Left cardiac atrium (tissue), 4 donors: ENCODE data around the gene EML5. TPM values are rescaled to one million over a fixed set of nuclear protein-coding genes. Genes with fewer than 3 reads are reported as not detected.

Experiments
- ATAC-seq, 2 donors: fragments of 200-7000 bp; cut with Tn5 transposase; one replicate each; pipeline ENCODE4 v1.9.1; 2020; ENCODE audit warnings: mild to moderate bottlenecking in 2 of 2, moderate library complexity in 2 of 2
- DNase-seq: peaks from one replicate; pipeline ENCODE4 v3.0.0-alpha.2; 2020
- intact Hi-C, 2 donors: fragments of 100-400 bp; cut with DNase I; formaldehyde crosslinking; loops; one replicate each; pipeline versions ENCODE4 v1.14.1 to v1.15.1; 2022 to 2023
- total RNA-seq, 2 donors: library from RNA; stranded (reverse); fragmentation: NEBNext Ultra II Directional; extraction: Animal tissue kit (Norgen Biotek cat#: 25700); gene quantifications; one replicate each; pipeline ENCODE4 v1.2.1, GENCODE V29; 2021
- donor health status: DM: no; HTN: yes; CAD: no.
- donor health status: DM: no; HTN: yes; CAD: no; lungs with severe emphysema.
- donor health status: DM: yes; HTN: yes; CAD: no.
- donor health status: Dilated cardiomyopathy.

The EML5 gene
- total RNA-seq, 2 donors from 2014 or later: 0.56 to 0.84 TPM

DNA sequence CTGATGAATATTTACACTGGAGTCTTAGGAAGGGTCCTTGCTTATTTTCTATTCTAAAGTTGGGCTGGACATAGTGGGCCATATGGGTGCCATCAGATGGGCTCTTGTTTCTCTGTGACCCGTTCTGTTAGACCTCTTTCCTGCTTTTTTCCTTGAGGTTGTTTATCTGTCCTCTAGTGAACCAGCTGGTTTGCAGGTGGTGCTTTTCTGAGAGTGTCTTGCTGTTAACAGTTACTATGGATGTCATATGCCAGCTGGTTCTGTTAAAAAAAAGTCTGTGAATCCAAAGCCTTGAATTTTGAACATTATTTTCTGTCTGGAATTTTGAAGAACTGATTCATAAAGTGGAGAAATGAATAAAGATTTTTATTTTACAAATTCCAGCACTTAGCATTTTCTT, 200.7 kb downstream of the EML5 start:
- ATAC-seq: peak in 1 of 2 donors; percentile 32
- intact Hi-C loops: no loop called here
- no peak for DNase-seq

DNA sequence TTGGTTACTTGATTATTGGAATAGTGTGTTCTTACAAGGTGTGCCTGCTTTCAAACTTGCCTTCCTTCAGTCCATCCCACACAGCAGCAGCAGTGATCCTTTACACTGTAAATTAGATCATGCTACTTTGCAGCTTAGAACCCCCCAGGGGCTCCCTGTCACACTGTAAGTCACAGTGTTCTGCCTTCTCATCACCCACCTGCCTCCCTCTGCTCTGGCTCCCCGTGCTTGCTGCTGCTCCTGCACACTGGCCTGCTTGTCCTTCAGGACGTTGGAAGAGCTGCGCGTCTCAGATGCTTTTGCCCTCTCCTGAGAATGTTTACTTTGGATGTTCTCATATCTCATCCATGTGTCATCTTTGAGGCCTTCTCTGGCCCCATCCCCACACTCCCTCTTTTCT, 202.6 kb downstream of the EML5 start:
- ATAC-seq: peak in 1 of 2 donors; percentile 32
- no peak for DNase-seq
- intact Hi-C loops: no loop called here

DNA sequence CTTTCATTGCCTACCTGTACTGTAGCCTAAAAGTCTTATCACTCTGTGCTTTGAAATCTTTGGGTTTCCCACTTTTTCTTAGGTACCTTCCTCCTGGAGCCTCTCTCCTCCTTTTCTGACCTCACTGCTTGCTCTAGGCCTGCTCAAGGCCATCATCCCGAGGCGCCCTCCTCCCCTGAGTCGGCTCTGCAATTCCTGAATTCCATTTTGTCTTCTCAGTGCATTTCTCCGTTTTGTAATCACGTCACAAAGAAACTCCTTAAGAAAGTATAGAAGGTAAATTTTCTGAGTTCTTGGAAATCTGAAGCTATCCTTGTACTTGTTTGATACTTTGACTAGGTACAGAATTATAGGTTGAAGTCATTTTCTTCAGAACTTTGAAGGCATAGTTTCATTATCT, 204.7 kb downstream of the EML5 start:
- ATAC-seq: no peak
- DNase-seq: no peak
- intact Hi-C loops: no loop called here

DNA sequence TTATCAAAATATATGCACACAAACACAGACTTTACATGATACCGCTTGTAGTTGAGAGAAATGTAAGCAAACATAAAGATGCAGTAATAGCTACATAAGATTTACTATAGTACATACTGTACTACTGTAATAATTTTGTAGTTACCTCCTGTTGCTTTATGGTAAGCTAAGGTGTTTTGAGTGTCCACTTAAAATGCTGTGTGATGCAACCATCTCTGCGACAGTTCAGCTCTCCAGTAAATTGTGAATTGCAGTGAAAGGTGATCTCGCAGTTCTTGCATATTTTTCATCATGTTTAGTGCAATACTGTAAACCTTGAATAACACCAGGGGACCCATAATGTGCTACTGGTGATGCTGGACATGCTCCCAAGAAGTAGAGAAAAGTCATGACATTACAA, 208.3 kb downstream of the EML5 start:
- ATAC-seq: no peak
- no peak for DNase-seq
- intact Hi-C loops: no loop called here

DNA sequence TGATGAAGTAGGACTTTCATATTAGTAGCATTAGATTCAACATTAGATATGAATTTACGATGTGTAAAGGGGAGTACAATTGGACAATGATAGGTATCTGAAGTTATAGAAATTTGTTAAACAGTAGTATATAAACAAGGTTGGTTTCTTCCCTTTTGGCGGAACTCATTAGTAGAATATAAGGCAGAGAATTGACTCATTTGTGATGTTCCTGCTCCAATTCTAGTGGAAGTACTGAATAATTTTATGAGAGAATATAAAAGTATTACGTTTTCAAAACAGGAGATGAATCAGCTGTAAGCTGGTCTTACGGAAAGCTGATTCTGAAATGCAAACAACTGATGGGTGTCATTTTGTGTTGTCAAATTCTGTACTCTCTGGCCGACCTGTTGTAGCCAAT, 216.5 kb downstream of the EML5 start:
- DNase-seq: no peak
- no peak for ATAC-seq
- intact Hi-C loops: no loop called here

DNA sequence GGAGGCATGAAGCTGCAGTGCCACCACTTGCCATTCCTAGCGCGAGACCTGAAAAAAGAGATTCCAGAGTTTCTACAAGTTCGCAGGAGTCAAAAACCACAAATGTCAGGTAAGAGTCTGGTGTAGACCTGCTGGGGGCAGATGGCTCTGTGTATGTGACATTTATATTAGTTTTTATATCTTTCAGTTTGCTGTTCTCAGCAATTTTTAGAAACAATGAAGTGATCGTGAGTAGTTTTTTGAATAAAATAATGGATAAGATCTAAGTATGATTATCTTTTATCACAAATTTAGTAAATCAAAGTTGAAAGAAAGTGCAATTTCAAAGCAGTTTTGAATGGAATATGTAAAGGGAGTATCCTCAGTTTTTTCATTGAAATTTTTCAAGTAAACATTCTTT, 220.6 kb downstream of the EML5 start:
- intact Hi-C loops: no loop called here
- DNase-seq: no peak
- no peak for ATAC-seq

DNA sequence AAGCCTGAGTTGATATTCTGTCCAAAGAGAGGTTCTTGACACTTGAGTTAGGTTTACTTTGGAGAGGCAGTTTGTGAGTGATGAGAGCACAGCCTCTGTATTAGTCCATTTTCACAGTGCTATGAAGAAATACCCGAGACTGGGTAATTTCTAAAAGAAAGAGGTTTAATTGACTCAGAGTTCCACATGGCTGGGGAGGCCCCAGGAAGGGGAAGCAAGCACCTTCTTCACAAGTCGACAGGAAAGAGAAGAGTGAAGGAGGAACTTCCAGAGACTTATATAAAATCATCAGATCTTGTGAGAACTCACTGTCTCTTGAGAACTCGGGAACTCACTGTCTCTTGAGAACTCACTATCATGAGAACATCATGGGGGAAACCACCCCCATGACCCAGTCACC, 224.6 kb downstream of the EML5 start:
- intact Hi-C loops: loop anchor here in 1 of 2 donors (10.0 kb wide), 1 partner anchor 553 kb away; no protein-coding TSS in a partner anchor
- ATAC-seq (no peak), DNase-seq (no peak)

DNA sequence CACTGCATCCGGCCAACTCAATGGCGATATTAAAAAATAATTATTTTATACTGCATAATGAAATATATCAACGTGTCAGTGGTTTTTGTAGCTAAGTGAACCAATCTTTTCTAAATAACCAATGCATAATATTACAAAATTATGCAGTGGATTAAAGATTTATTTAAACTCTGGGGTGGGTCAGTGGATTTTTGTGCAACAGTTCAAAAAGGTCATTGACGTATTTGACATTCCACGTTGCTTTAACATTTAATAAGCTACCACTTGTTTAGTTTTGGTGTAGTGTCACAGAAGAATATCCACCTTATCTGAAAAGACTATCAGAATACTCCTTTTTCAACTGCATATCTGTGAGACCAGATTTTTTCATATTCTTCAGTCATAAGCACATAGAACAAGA, 227.3 kb downstream of the EML5 start:
- intact Hi-C loops: loop anchor here in 1 of 2 donors (10.0 kb wide), 1 partner anchor 551 kb away; no protein-coding TSS in a partner anchor
- ATAC-seq (no peak), DNase-seq (no peak)

DNA sequence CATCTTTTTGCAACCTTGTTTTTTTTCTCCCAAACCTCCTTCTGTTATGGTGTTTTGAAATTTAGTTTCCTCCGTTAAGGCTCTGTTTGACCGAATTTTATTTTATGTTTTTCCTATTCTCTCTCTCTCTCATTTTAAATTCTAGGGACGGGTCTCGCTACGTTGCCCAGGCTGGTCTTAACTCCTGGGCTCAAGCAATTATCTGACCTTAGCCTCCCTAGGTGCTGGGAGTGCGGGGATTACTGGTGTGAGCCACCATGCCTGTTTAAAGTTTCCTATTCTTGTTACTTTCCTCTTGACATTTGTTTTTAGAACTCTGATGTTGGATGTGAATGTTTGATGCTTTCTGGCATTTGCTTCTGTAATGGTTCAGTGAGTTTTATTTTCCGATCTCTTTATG, 228.9 kb downstream of the EML5 start:
- ATAC-seq: no peak
- intact Hi-C loops: loop anchor here in 1 of 2 donors (5.0 to 10.0 kb wide), 3 partner anchors 177 to 549 kb away; partner anchors contain the start of gene SPATA7
- no peak for DNase-seq

DNA sequence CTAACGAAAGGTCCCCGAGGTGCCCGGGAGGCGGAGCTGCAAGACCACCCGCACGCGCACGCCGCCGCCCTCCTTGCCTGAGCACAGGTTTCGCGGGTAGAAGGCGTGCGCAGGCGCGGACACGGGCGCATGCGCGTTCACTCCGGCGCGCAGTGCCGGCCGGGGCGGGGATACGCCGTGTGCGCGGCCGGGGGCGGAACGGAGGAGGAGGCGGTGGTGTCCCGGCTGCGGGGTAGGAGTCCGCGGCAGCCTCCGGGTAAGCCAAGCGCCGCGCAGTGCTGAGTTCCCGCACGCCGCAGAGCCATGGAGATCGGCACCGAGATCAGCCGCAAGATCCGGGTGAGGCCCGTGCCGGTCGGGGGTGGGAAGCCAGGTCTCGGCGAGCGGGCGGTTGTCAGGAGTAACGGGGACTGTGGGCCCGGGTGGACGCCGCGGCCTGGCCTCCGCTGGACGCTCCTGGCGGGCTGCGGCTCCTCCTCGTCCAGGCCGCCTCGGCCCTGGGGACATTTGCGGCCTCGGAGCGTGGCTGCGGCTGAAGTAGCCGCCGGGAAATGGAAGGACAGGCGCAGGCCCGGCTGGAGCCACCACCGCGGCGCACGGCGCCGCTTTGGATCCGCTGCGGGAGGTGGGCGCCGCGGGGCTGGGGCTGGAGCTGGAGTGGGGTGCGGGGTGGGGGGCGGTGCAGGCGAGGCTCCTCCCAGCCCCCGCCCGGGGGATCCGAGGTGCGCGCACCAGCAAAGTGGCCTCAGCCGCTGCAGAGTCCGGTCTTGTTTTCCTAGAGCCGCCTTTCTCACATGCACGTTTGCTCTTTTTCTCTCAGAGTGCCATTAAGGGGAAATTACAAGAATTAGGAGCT, 229.7 kb downstream of the EML5 start, which contains the start of gene ZC3H14:
ZC3H14 (plus strand) TSS at position 207 of the 856 bp plus-strand sequence; CDS start at position 304, 97 bp downstream.
- intact Hi-C loops: loop anchor here in 1 of 2 donors (5.0 to 10.0 kb wide), 3 partner anchors 176 to 548 kb away; partner anchors contain the start of gene SPATA7
- ATAC-seq (peak; percentile 98 to 99), DNase-seq (peak; percentile 88)

DNA sequence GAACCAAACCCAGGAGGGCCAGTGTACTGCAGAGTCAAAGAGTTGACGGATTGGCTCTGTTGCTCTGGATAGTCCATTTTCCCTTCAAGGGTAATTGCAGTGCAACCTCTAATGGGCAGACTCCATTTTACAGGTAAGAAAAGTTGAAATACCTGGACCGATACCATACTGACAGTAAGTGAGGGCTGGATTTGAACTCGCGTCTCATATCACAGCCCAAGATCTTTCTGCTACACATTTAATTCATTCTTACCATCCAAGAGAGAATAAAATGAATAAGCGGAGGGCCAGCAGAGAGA, 230.3 kb downstream of the EML5 start:
- DNase-seq: no peak
- intact Hi-C loops: loop anchor here in 1 of 2 donors (5.0 to 10.0 kb wide), 3 partner anchors 175 to 548 kb away; partner anchors contain the start of gene SPATA7
- ATAC-seq: no peak

Other genes with a start within 250 kb of the EML5 start
- 10 to 100 TPM; 33.5 to 35.0 TPM for gene PTPN21, start 237.9 kb downstream of the EML5 start, total RNA-seq
- 10 to 100 TPM; 38.0 to 41.4 TPM for gene ZC3H14, start 229.9 kb downstream of the EML5 start, total RNA-seq
- 1 to 10 TPM; 8.7 to 9.3 TPM for gene TTC8, start 31.7 kb upstream of the EML5 start, total RNA-seq